Thoracic aorta (tissue), 2 donors: ENCODE measurements around the gene SLC9A3. TPM values are rescaled to one million over a fixed set of nuclear protein-coding genes. Genes with fewer than 3 reads are reported as not detected.

Experiments
- ATAC-seq: fragments of 150-250 bp; one replicate; pipeline ENCODE4 v1.8.0; 2017; ENCODE audit warnings: low read depth; ENCODE audit not compliant: insufficient number of reproducible peaks, low FRiP score
- DNase-seq: peaks from one replicate; pipeline ENCODE4 v3.0.0-alpha.2; 2020; ENCODE audit warnings: low spot score
- H3K27ac ChIP-seq, 2 donors: fragments of 200-600 bp; sonication (generic); 1 replicate in 1 of 2; 2 replicates in 1 of 2; pipeline ENCODE4 v1.5.1; 2016; ENCODE audit warnings: mild to moderate bottlenecking in 2 of 2, moderate library complexity in 2 of 2
- H3K27me3 ChIP-seq: fragments of 200-600 bp; sonication (generic); replicated peaks from 2 replicates; pipeline ENCODE4 v1.6.0; 2016; ENCODE audit warnings: mild to moderate bottlenecking; ENCODE audit not compliant: insufficient read depth
- H3K36me3 ChIP-seq: fragments of 200-600 bp; sonication (generic); one replicate; pipeline ENCODE4 v1.5.1; 2016
- H3K4me1 ChIP-seq, 2 donors: fragments of 200-600 bp; sonication (generic); 1 replicate in 1 of 2; 2 replicates in 1 of 2; pipeline versions ENCODE4 v1.5.1 to v1.6.0; 2016; ENCODE audit warnings: low read depth in 2 of 2, mild to moderate bottlenecking in 1 of 2; ENCODE audit not compliant: control insufficient read depth in 1 of 2
- H3K4me3 ChIP-seq: fragments of 200-600 bp; sonication (generic); 2 replicates; pipeline ENCODE4 v1.5.1; 2016; ENCODE audit warnings: mild to moderate bottlenecking
- H3K9me3 ChIP-seq: fragments of 200-600 bp; sonication (generic); 2 replicates; pipeline ENCODE4 v1.5.1; 2016
- total RNA-seq, 2 donors: library from RNA; depleted of rRNA; stranded (reverse); fragments of >200 nt; gene quantifications; one replicate each; pipeline versions ENCODE4 v1.1.0 to v1.2.3, GENCODE V29; 2016
- TF ChIP-seq, protein P1 (sequence below): fragments of 200-600 bp; sonication (generic); IDR thresholded peaks from one replicate; pipeline ENCODE4 v1.5.1; 2019; ENCODE audit warnings: antibody characterized with exemption

The SLC9A3 gene
- total RNA-seq, 2 donors from 2014 or later: 1.6 to 1.8 TPM

DNA sequence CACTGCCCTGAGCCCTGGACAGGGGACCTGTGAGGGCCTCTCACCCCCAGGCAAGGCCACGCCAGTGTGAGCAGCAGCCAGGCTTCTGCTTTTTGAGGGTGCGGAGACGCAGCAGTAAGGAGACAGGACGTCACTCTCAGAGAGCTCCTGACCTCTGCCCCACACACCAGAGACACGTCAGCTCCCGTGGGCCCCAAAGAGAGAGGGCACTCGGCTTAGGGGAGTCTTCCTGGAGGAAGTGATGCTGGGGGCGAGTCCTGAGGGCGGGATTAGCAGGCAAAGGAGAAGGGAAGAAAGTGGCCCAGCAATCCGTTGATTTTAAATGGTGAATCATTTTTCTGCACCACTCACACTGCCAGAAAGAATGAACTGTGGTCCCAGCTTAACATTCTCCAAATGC lies 24.0 kb upstream of the SLC9A3 start:
- Histone ChIP-seq H3K36me3 (no peaks in the 10 kb centered on the region), H3K4me3 (no peak overlapping the region), H3K9me3 (peaks cover 3% of the 10 kb centered on the region), H3K27me3 (no peaks in the 10 kb centered on the region), H3K27ac (no peak overlapping the region), H3K4me1 (no peaks in the 10 kb centered on the region)
- TF ChIP-seq, protein P1, sequence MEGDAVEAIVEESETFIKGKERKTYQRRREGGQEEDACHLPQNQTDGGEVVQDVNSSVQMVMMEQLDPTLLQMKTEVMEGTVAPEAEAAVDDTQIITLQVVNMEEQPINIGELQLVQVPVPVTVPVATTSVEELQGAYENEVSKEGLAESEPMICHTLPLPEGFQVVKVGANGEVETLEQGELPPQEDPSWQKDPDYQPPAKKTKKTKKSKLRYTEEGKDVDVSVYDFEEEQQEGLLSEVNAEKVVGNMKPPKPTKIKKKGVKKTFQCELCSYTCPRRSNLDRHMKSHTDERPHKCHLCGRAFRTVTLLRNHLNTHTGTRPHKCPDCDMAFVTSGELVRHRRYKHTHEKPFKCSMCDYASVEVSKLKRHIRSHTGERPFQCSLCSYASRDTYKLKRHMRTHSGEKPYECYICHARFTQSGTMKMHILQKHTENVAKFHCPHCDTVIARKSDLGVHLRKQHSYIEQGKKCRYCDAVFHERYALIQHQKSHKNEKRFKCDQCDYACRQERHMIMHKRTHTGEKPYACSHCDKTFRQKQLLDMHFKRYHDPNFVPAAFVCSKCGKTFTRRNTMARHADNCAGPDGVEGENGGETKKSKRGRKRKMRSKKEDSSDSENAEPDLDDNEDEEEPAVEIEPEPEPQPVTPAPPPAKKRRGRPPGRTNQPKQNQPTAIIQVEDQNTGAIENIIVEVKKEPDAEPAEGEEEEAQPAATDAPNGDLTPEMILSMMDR: no peak
- DNase-seq (no peak), ATAC-seq (no peak)

DNA sequence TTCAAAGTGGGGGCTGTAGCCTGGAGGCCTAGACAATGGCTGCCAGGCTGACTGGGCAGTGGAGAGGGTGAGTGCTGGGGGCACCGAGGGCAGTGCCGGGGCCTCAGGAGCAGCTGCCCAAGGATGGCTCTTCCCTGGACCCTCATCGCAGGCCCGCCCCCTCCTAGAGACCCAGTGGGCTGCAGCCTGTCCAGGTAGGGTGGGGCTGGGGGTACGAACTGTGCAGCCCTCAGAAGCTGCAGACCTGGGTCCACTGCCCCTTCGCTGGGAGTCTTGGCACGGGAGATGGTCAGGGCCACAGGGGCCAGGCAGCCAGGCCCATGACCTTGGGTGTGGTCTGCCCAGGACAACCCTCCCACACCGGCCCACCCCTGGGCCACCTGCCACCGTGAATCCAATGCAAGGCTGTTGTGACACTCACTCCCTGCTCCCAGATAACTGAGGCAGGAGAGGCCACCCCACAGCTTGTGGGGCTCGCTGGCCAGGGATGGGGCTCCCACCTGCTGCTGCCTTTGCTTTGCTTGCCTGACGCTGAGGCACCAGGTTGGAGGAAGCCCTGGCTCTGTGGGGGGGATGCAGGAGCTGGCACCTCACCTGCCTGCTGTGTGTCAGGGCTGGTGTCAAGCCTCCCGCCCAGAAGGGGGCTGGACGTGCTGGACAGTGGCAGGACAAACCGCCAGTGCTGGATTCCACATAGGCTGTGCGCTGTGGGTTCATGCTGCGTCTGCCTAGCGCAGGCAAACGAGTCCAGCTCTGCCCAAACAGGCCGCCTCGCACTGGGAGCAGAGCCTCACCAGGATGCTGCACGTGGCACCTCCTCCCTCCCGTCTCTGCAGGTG lies 23.1 kb upstream of the SLC9A3 start:
- ATAC-seq: no peak
- TF ChIP-seq, protein P1: no peak
- no peaks in the 10 kb centered on the region for H3K36me3 ChIP-seq
- no peaks in the 10 kb centered on the region for H3K27me3 ChIP-seq
- H3K4me1 ChIP-seq: no peaks in the 10 kb centered on the region
- H3K9me3 ChIP-seq: peaks cover 3% of the 10 kb centered on the region
- H3K4me3 ChIP-seq: no peak overlapping the region
- no peak overlapping the region for H3K27ac ChIP-seq
- no peak for DNase-seq

DNA sequence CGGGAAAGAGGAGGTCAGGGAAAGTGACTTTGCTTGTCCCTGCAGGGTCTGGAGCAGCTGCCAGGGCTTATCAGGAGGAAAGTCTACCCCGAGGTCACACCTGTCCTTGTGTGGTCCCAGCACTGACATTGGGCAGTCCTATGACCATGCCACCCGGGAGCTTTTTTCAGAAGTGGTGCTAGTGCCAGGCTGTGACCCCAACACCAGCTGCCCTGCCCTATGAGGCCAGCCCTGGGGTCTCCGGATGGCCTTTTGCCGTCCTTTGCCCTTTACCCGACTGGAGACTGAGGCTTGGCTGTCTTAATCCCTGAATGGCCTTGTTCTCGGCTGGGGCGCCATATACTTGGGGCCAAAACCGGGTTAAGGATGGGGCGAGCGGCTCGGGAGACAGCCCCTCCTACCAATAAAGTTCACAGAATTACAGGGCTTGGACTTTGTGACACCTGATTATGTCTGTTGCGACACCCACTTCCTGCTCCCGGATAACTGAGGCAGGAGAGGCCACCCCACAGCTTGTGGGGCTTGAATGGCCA lies 22.2 kb upstream of the SLC9A3 start:
- Histone ChIP-seq H3K4me3 (no peak overlapping the region), H3K9me3 (peaks cover 3% of the 10 kb centered on the region), H3K36me3 (no peaks in the 10 kb centered on the region), H3K27me3 (no peaks in the 10 kb centered on the region), H3K27ac (no peak overlapping the region), H3K4me1 (no peaks in the 10 kb centered on the region)
- TF ChIP-seq, protein P1: no peak
- ATAC-seq: no peak
- no peak for DNase-seq

DNA sequence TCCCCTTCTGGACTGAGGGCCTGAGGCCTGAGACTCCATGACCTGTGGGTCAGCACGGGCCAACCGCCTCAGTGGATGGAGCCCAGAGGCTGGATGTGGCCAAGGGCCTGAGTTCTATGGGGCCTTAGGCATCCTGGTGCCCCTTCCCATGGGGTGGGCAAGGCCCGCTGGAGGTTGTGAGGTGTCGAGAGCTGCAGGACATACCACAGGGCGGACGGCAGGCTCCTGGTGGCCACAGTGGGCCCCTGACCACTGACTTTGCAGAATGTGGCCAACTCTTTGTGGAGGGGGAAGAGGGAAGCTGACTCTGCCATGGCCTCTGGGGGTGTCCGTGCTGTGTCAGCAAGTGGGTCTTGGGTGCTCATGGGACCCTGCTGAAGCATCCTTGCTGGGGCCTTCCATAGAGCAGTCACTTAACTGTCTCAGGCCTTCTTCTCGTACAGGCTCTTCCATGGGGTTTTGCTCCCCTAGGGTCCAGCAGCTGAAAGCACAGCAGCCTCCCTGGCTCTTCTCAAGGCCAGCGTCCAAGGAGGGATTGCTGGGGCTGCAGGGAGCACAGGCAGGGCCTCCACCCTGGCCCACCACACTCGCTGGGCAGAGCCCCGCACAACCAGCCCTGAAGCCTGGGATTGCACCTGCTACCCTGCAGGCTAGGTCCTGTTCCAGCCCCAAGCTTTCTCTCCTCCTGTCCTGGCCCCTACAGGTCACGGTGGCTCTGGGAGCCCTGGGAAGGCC lies 21.6 kb upstream of the SLC9A3 start:
- no peak for ATAC-seq
- H3K4me3 ChIP-seq: no peak overlapping the region
- H3K9me3 ChIP-seq: peaks cover 3% of the 10 kb centered on the region
- TF ChIP-seq, protein P1: no peak
- DNase-seq: no peak
- no peaks in the 10 kb centered on the region for H3K27me3 ChIP-seq
- no peak overlapping the region for H3K27ac ChIP-seq
- H3K4me1 ChIP-seq: no peaks in the 10 kb centered on the region
- no peaks in the 10 kb centered on the region for H3K36me3 ChIP-seq

DNA sequence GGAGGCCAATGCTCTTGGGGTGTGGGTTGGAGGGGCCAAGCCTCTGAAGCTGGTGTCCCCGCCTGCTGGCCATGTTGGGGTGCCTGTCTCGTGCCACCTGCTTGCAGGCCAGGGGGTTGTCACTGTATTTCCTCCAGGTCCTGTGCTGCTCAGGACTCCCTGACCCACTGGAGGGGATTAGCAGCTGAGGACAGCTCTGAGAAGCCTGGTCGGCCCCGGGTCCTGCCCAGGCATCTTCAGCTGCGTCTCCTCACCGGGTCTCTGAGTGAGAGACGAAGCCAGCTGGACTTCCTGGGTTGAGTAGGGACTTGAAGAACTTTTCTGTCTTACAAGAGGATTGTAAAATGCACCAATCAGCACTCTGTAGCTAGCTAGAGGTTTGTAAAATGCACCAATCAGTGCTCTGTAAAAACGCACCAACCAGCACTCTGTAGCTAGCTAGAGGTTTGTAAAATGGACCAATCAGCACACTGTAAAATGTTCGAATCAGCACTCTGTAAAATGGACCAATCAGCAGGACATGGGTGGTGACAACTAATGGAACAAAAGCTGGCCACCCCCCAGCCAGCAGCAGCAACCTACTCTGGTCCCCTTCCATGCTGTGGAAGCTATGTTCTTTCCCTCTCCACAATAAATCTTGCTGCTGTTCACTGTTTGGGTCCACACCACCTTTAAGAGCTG lies 20.6 kb upstream of the SLC9A3 start:
- Histone ChIP-seq H3K27ac (no peak overlapping the region), H3K27me3 (no peaks in the 10 kb centered on the region), H3K9me3 (no peaks in the 10 kb centered on the region), H3K4me1 (no peaks in the 10 kb centered on the region), H3K36me3 (no peaks in the 10 kb centered on the region), H3K4me3 (no peak overlapping the region)
- TF ChIP-seq, protein P1: no peak
- ATAC-seq (no peak), DNase-seq (no peak)
